ENCODE data around the gene MYOT. TPM values are rescaled to one million over a fixed set of nuclear protein-coding genes. Genes with fewer than 3 reads are reported as not detected.
A peak's percentile ranks its signal among the peaks of the same experiment; 100 is the strongest.
"Not testable (repeated sequence)": the region's sequence is repeated elsewhere in the genome, so short reads cannot be mapped to it uniquely, and the experiment has no call there.

MYOT gene
- polyA plus RNA-seq, 6 donors from 2014 or later: 0.17 to 0.36 (median 0.21) TPM; not detected in 2

- Mint-ChIP-seq H3K27me3 (no peaks in the 10 kb centered on the region), H3K36me3 (no peaks in the 10 kb centered on the region), H3K4me1 (peaks cover 18 to 26% (median 19%) of the 10 kb centered on the region in 3 donors), H3K27ac (no peak overlapping the region), H3K9me3 (no peaks in the 10 kb centered on the region), H3K4me3 (peak overlapping the region in 1 of 8 donors; percentile 33)
- DNase-seq (no peak), ATAC-seq (ENCODE audit: low read depth in 2 of 2) (no peak)
Observed at GRCh38 chr5:137862251-137862650, 5.4 kb upstream of the MYOT start.

DNA sequence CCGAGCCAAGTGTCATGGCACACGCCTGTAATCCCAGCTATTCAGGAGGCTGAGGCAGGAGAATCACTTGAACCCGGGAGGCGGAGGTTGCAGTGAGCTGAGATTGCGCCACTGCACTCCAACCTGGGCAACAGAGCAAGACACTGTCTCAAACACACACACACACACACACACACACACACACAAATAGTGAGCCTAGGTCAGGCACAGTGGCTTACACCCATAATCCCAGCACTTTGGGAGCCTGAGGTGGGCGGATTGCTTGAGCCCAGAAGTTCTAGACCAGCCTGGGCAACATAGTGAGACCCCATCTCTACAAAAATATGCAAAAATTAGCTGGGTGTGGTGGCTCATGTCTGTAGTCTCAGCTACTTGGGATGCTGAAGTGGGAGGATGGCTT, 4.0 kb upstream of the MYOT start:
- ATAC-seq (ENCODE audit: low read depth in 2 of 2); H3K4me3 Mint-ChIP-seq; DNase-seq; H3K36me3 Mint-ChIP-seq; H3K9me3 Mint-ChIP-seq; H3K27me3 Mint-ChIP-seq: not testable (repeated sequence)
- Mint-ChIP-seq H3K27ac (peak overlapping the region in 1 of 6 donors; percentile 51), H3K4me1 (peaks cover 6 to 12% (median 7%) of the 10 kb centered on the region in 3 donors)

DNA sequence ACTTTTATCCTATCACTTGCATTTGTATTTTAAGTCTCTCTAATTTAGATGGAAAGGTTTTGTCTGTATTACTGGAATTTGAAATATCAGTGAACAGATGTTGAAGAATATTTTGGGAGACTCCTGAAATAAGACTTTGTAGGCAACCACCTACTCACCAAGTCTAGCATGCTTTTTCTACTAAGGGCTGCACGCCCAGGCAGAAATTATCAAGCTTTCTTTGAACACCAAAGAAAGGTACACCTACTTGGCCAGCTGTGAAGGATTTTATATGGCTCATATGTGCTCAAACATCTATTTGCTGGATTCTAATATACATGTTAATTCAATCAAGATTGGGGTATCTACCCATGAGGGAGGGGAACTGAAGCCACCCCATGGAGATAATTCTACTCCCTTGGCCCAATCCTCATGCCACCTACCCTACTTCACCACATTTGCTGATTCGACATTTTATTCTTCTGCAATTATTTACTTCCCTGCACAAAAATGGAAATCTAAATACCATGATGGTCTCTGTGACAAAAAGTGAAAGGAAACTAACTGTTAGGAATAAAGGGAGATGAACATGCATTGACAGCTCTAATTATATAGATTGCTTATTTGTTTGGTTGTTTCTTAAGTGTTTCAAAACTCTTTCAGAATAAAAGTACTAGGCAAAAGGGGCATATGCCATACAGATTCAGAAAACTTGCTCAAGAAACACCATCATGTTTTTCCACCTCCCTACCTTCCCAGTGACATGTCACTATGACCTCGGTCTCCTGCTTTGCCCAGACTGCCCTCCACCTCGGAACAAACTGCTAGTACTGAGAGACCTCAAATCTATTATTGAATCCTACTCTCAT, 895 bp upstream of the MYOT start:
- H3K27me3 Mint-ChIP-seq: no peaks in the 10 kb centered on the region
- ATAC-seq (ENCODE audit: low read depth in 2 of 2) (no peak), DNase-seq (no peak)
- no peak overlapping the region for H3K27ac Mint-ChIP-seq
- H3K36me3 Mint-ChIP-seq: no peaks in the 10 kb centered on the region
- no peaks in the 10 kb centered on the region for H3K9me3 Mint-ChIP-seq
- peaks cover 10 to 24% (median 12%) of the 10 kb centered on the region in 3 donors for H3K4me1 Mint-ChIP-seq
- no peak overlapping the region for H3K4me3 Mint-ChIP-seq

DNA sequence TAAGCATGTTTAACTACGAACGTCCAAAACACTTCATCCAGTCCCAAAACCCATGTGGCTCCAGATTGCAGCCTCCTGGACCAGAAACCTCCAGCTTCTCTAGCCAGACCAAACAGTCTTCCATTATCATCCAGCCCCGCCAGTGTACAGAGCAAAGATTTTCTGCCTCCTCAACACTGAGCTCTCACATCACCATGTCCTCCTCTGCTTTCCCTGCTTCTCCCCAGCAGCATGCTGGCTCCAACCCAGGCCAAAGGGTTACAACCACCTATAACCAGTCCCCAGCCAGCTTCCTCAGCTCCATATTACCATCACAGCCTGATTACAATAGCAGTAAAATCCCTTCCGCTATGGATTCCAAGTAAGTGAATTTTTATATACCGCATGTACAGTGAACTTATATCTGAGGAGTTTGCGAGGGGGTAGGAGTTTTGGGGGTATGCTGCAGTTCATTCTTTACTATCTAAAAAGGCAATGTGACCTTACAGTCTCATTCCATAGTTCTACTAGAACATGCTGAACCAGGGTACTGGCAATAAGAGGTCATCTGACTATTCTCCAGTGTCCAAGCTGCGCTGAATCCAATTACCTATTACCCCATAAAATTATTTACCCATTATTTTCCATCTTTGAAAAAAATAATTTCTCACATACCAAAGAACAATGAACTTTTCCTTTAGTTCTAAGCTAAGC, 3.1 kb downstream of the MYOT start:
- Mint-ChIP-seq H3K9me3 (no peaks in the 10 kb centered on the region), H3K27me3 (no peaks in the 10 kb centered on the region), H3K4me3 (peak overlapping the region in 1 of 8 donors; percentile 20)

GRCh38 chr5:137871571-137871970, 3.9 kb downstream of the MYOT start:
- H3K27ac Mint-ChIP-seq: no peak overlapping the region
- ATAC-seq (ENCODE audit: low read depth in 2 of 2) (no peak), DNase-seq (no peak)
- H3K36me3 Mint-ChIP-seq: no peaks in the 10 kb centered on the region
- H3K4me1 Mint-ChIP-seq: peaks cover 5 to 22% (median 8%) of the 10 kb centered on the region in 3 donors
- no peaks in the 10 kb centered on the region for H3K27me3 Mint-ChIP-seq
- no peaks in the 10 kb centered on the region for H3K9me3 Mint-ChIP-seq
- H3K4me3 Mint-ChIP-seq: no peak overlapping the region

More for the DNA sequence above, 3.1 kb downstream of the MYOT start:
- peaks cover 5 to 22% (median 8%) of the 10 kb centered on the region in 3 donors for H3K4me1 Mint-ChIP-seq
- no peak overlapping the region for H3K27ac Mint-ChIP-seq
- DNase-seq (no peak), ATAC-seq (ENCODE audit: low read depth in 2 of 2) (no peak)
- H3K36me3 Mint-ChIP-seq: no peaks in the 10 kb centered on the region

- Mint-ChIP-seq H3K4me1 (peaks cover 5 to 22% (median 8%) of the 10 kb centered on the region in 3 donors), H3K36me3 (no peaks in the 10 kb centered on the region), H3K27ac (no peak overlapping the region), H3K9me3 (no peaks in the 10 kb centered on the region), H3K27me3 (no peaks in the 10 kb centered on the region), H3K4me3 (no peak overlapping the region)
- DNase-seq (no peak), ATAC-seq (ENCODE audit: low read depth in 2 of 2) (no peak)
Observed at GRCh38 chr5:137872466-137872865, 4.8 kb downstream of the MYOT start.

DNA sequence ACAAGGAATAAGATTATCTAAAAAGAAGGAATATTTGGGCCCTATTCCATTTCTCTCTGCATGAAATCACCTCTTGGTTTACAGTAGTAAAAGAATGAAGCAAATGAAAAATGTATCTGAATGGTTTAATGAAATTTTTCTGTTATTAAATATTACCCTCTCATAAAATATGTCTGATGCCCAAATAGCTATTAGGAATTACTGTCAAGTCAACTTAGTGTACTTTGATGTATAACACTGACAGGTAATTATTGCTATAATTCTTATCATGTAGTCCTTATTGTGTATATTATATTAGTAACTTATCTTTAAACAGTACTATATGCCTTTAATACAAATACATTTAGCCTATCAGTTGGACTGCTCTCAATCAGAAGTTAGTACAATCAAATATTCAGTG, 8.4 kb downstream of the MYOT start:
- Mint-ChIP-seq H3K27ac (no peak overlapping the region), H3K27me3 (no peaks in the 10 kb centered on the region), H3K4me3 (peak overlapping the region in 1 of 8 donors; percentile 47), H3K9me3 (no peaks in the 10 kb centered on the region), H3K4me1 (peaks cover 6 to 20% (median 8%) of the 10 kb centered on the region in 3 donors), H3K36me3 (no peaks in the 10 kb centered on the region)
- ATAC-seq (ENCODE audit: low read depth in 2 of 2): no peak
- no peak for DNase-seq

- no peak overlapping the region for H3K27ac Mint-ChIP-seq
- no peak overlapping the region for H3K4me3 Mint-ChIP-seq
- no peaks in the 10 kb centered on the region for H3K9me3 Mint-ChIP-seq
- no peaks in the 10 kb centered on the region for H3K36me3 Mint-ChIP-seq
- DNase-seq (no peak), ATAC-seq (ENCODE audit: low read depth in 2 of 2) (no peak)
- no peaks in the 10 kb centered on the region for H3K27me3 Mint-ChIP-seq
- peaks cover 6 to 19% (median 8%) of the 10 kb centered on the region in 3 donors for H3K4me1 Mint-ChIP-seq
Observed at GRCh38 chr5:137880313-137880712, 12.7 kb downstream of the MYOT start.

- DNase-seq (no peak), ATAC-seq (ENCODE audit: low read depth in 2 of 2) (no peak)
- no peaks in the 10 kb centered on the region for H3K36me3 Mint-ChIP-seq
- peak overlapping the region; percentile 88 to 96 (median 95) for H3K4me3 Mint-ChIP-seq
- H3K4me1 Mint-ChIP-seq: peaks cover 17 to 43% (median 32%) of the 10 kb centered on the region in 3 donors
- no peaks in the 10 kb centered on the region for H3K9me3 Mint-ChIP-seq
- H3K27ac Mint-ChIP-seq: peak overlapping the region in 5 of 6 donors; percentile 94 to 98 (median 96)
- H3K27me3 Mint-ChIP-seq: no peaks in the 10 kb centered on the region
Observed at GRCh38 chr5:137887831-137888230, 20.2 kb downstream of the MYOT start.

DNA sequence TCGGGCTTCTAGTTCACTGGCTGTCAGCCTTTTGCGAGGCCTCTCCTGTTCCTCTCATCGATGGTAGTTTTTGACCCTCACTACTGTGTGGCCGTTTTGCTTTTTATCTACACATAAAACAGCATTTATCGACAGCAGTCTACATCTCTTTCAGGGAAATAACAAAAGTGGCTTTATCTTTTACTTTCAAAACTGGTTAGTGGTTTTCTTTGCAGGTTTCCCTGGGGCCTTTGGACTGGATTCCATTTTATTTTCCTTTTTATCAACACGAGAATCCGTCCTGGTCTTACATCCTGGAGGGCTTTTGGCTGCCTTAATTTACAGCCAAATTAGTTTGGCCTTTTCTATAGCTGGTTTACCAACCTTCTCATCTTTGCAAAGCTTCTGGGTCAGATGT, 20.8 kb downstream of the MYOT start:
- DNase-seq (no peak), ATAC-seq (ENCODE audit: low read depth in 2 of 2) (no peak)
- Mint-ChIP-seq H3K36me3 (no peaks in the 10 kb centered on the region), H3K9me3 (no peaks in the 10 kb centered on the region), H3K4me1 (peaks cover 20 to 44% (median 35%) of the 10 kb centered on the region in 3 donors), H3K27me3 (no peaks in the 10 kb centered on the region), H3K27ac (peak overlapping the region; percentile 94 to 98 (median 96)), H3K4me3 (peak overlapping the region; percentile 88 to 96 (median 95))

DNA sequence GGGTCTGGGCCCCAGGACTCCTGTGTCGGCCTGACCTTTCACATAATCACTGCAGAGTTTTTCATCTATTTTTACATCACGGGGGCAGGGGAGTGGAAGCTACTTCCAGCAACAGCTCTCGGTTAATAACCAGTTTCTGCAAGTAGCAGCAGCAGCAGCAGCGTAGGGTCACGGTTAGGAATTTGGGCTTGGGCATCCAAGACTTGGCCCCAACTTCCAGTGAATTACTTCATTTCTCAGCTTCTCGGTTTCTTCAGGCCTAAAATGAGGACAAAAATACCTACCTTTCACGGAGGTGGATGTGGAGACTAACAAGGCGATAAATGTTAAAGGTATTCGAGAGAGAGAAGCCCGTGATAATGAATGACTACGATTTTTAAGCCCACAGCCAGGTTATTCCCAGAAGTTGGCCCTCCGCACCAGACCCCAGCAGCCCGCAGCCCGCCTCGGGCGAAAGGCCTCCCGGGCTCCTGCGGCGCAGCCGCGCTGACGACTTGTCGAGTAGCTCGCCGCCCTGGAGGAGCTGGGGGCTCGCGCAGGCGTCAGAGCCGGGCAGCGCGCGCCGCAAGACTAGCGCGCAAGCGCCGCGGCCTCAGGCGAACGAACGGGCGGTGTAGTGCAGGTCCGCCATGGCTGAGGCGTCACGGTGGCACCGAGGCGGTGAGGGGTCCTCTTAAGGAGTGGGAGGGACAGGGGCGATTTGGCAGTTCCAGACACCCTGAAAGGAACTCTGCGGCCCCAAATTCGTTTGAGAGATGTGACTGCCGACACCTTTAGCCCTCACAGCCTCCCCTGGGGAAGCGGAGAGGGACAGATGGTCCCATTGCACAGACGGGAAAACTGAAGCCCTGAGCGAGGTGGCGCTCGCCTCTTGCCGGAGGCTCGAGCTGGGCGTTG, 21.5 kb downstream of the MYOT start, which contains the start of gene PKD2L2:
PKD2L2 (plus strand) TSS at position 595 of the 897 bp plus-strand sequence; CDS start at position 630, 35 bp downstream.
- H3K27me3 Mint-ChIP-seq: no peaks in the 10 kb centered on the region
- peak within 1 kb of the TSS; percentile 94 to 98 (median 96) for H3K27ac Mint-ChIP-seq
- H3K9me3 Mint-ChIP-seq: no peaks in the 10 kb centered on the region
- DNase-seq: peak; percentile 85
- H3K36me3 Mint-ChIP-seq: no peaks in the 10 kb centered on the region
- peaks cover 26 to 45% (median 41%) of the 10 kb centered on the region in 3 donors for H3K4me1 Mint-ChIP-seq
- peak; percentile 98 for ATAC-seq (ENCODE audit: low read depth in 2 of 2)
- H3K4me3 Mint-ChIP-seq: peak within 1 kb of the TSS; percentile 88 to 96 (median 95)

DNA sequence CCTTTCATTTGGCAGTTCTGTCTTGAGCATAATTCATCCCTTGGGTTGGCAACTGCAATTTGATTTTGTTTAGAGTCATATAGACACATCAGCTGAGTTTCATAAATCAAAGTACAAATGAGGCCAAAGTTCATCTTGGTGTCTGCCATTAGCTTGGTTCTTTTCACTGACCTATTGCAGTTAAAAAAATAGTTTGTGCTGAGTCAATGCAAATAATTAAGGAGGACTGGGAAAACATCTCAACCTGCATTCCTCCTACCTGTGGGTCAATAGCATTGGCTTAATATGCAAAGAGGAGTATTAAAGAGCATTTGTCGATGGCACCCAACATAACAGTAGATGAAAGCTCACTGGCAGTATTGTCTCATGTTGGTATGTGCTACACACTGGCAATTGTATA, 23.2 kb downstream of the MYOT start:
- no peaks in the 10 kb centered on the region for H3K36me3 Mint-ChIP-seq
- no peaks in the 10 kb centered on the region for H3K9me3 Mint-ChIP-seq
- no peak for DNase-seq
- peak overlapping the region in 1 of 6 donors; percentile 26 for H3K27ac Mint-ChIP-seq
- peaks cover 29 to 59% (median 54%) of the 10 kb centered on the region in 3 donors for H3K4me1 Mint-ChIP-seq
- no peaks in the 10 kb centered on the region for H3K27me3 Mint-ChIP-seq
- peak overlapping the region in 3 of 8 donors; percentile 40 to 96 (median 65) for H3K4me3 Mint-ChIP-seq
- ATAC-seq (ENCODE audit: low read depth in 2 of 2): no peak

- H3K4me1 Mint-ChIP-seq: peaks cover 31 to 61% (median 55%) of the 10 kb centered on the region in 3 donors
- DNase-seq (no peak), ATAC-seq (ENCODE audit: low read depth in 2 of 2) (no peak)
- no peaks in the 10 kb centered on the region for H3K27me3 Mint-ChIP-seq
- no peaks in the 10 kb centered on the region for H3K9me3 Mint-ChIP-seq
- H3K36me3 Mint-ChIP-seq: no peaks in the 10 kb centered on the region
- H3K4me3 Mint-ChIP-seq: no peak overlapping the region
- peak overlapping the region in 1 of 6 donors; percentile 33 for H3K27ac Mint-ChIP-seq
Observed at GRCh38 chr5:137891849-137892248, 24.2 kb downstream of the MYOT start.

Measured in naive B cell (primary cell).